Stimulated activated CD4-positive, alpha-beta T cell treated with anti-CD3 and anti-CD28 coated beads, Interleukin-4, amount 100 ng/mL, for 1 hour (primary cell): ENCODE measurements around the gene PRSS53.
"Not testable (repeated sequence)": the region's sequence is repeated elsewhere in the genome, so short reads cannot be mapped to it uniquely, and the experiment has no call there.

Source experiments
- DNase-seq: peaks from one replicate; pipeline ENCODE4 v3.0.0-alpha.2; 2020

Gene PRSS53

GRCh38 chr16:31088459-31089183, at the start of gene PRSS53:
Gene PRSS53, minus strand, starts transcription at chr16:31088943. Its CDS starts 134 bp downstream, at chr16:31088809.
- DNase-seq, result no peak

DNA sequence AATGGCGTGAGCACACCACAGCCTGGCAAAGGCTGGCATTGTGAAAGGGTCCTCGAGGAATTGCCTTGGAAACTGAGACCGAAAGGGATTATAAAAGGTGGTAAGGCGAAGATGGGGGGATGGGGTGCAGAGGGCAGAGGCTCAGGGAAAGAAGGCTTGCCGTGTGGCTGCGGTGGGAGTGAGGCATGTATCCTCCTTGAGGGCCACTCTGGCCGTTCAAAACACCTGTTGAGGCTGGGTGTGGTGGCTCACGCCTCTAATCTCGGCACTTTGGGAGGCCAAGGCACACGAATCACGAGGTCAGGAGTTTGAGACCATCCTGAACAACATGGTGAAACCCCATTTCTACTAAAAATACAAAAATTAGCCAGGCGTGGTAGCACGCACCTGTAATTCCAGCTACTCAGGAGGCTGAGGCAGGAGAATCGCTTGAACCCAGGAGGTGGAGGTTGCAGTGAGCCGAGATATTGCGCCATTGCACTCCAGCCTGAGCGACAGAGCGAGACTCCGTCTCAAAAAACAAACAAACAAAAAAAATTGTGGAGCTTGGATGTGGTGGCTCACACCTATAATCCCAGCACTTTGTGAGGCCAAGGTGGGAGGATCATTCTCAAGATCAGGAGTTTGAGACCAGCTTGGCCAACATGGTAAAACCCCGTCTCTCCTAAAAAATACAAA, 48.2 kb upstream of the PRSS53 start:
- not testable (repeated sequence) for DNase-seq

DNA sequence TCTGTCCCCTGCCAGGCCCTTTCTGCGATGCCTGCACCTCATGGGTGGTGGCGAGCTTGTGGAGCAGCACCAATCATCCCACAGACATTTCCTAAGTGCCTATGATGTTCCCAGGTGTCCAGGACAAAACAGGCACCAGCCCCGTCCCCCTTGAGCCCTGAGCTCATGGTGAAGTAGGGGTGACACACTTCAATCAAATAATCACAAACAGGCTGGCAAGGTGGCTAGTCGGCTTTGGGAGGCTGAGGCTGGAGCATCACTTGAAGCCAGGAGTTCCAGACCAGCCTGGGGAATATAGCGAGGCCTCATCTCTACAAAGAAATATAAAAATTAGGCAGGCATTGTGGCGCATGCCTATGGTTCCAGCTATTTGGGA, 47.5 kb upstream of the PRSS53 start:
- no peak for DNase-seq

DNA sequence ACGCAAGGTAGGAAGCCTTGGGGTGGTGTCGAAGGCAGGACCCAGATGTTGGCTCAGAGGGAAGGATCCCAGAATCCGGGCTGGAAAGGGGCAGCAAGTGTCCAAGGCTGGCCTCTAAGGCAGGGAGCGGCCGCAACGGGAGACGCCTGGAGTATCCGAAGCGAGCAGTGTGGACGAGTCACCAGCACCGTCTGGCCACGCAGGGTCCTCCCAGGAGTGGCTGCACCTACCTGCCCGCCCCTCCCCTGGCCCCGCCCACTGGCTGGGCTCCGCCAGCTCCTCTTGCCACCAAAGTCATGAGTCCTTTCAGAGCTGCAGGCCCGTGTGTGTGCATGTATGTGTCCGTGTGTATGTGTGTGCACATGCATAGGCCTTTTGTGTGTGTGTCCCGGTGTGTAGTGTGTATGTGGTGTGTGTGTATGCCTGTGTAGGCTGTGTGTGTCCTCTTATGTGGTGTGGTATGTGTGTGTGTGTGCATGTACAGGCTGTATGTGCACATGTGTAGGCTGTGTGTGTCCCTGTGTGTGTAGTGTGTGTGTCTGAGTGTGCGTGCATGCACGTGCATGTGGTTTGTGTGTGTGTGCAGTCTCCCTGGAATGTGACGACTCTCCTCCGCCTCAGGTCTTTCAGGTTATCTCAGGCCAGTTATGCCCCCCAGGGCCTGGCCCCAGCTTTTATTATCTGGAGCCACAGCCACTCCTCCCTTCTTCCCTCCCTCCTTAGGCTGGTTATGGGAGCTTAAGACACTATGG, 47.0 kb upstream of the PRSS53 start, which contains the start of gene PRSS8:
Gene PRSS8, minus strand, starts transcription at position 193 of the 752 bp plus-strand sequence. CDS start 229 bp downstream, outside the sequence.
- DNase-seq, result no peak

GRCh38 chr16:31134625-31135534, 46.1 kb upstream of the PRSS53 start:
- DNase-seq, result no peak

GRCh38 chr16:31134091-31134571, 45.4 kb upstream of the PRSS53 start:
- DNase-seq, result no peak

- DNase-seq, result no peak
Observed at GRCh38 chr16:31133046-31133501, 44.3 kb upstream of the PRSS53 start.

- DNase-seq, result no peak
Observed at GRCh38 chr16:31132303-31132979, 43.7 kb upstream of the PRSS53 start.

- DNase-seq, result no peak
Observed at GRCh38 chr16:31131841-31132271, 43.1 kb upstream of the PRSS53 start.

- no peak for DNase-seq
Observed at GRCh38 chr16:31131416-31131815, 42.7 kb upstream of the PRSS53 start.

GRCh38 chr16:31130899-31131298, 42.2 kb upstream of the PRSS53 start:
- DNase-seq, result no peak

- no peak for DNase-seq
Observed at GRCh38 chr16:31130336-31130891, 41.7 kb upstream of the PRSS53 start.

GRCh38 chr16:31129568-31130335, 41.0 kb upstream of the PRSS53 start:
- no peak for DNase-seq

GRCh38 chr16:31128711-31129567, 40.2 kb upstream of the PRSS53 start:
- no peak for DNase-seq

DNA sequence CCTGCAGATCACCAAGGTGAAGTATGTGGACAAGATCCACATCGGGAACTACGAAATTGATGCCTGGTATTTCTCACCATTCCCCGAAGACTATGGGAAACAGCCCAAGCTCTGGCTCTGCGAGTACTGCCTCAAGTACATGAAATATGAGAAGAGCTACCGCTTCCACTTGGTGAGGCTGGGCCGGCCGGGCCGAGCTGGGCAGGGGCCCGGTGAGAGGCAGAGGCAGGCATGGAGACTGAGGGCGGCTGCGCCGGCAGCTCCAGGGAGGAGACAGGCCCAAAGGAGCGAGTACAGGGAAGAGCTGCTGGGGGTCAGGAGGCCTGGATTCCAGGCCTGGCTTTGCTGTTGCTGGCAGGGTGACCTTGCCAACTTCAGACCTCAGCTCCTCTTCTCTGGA, 38.4 kb upstream of the PRSS53 start:
- no peak for DNase-seq

DNA sequence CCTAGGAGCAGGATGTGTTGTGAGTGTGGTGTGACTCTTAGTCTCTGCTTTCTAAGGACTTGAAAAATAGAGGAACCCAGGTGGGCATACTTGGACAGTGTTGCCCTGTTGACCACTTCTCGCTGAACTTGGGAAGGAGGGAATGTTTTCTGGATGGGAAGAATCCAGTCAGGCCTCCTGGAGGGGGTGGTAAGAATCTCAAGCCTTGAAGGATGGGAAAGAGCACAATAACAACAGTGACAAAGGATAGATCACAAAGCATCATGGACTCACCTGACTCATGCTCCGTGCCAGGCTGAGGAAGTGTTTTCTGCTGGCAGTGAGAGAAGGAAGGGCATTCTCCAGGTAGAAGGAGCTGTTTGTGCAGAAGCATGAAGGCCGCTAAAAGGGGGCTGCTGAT, 37.1 kb upstream of the PRSS53 start:
- DNase-seq, result no peak

- DNase-seq, result no peak
Observed at GRCh38 chr16:31120129-31120528, 31.4 kb upstream of the PRSS53 start.

GRCh38 chr16:31118223-31119155, 29.7 kb upstream of the PRSS53 start:
- DNase-seq, result no peak
